GM19463 (cell line): ENCODE results near the gene SMIM30.
A peak's percentile ranks its signal among the peaks of the same experiment; 100 is the strongest.
"Not testable (repeated sequence)": the region's sequence is repeated elsewhere in the genome, so short reads cannot be mapped to it uniquely, and the experiment has no call there.

Experiments
- ATAC-seq: cut with Tn5 transposase; IDR thresholded peaks from one replicate; pipeline ENCODE4 v1.9.1; 2021; ENCODE audit warnings: mild to moderate bottlenecking, moderate library complexity; ENCODE audit not compliant: unreplicated experiment

The SMIM30 gene, protein sequence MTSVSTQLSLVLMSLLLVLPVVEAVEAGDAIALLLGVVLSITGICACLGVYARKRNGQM

DNA sequence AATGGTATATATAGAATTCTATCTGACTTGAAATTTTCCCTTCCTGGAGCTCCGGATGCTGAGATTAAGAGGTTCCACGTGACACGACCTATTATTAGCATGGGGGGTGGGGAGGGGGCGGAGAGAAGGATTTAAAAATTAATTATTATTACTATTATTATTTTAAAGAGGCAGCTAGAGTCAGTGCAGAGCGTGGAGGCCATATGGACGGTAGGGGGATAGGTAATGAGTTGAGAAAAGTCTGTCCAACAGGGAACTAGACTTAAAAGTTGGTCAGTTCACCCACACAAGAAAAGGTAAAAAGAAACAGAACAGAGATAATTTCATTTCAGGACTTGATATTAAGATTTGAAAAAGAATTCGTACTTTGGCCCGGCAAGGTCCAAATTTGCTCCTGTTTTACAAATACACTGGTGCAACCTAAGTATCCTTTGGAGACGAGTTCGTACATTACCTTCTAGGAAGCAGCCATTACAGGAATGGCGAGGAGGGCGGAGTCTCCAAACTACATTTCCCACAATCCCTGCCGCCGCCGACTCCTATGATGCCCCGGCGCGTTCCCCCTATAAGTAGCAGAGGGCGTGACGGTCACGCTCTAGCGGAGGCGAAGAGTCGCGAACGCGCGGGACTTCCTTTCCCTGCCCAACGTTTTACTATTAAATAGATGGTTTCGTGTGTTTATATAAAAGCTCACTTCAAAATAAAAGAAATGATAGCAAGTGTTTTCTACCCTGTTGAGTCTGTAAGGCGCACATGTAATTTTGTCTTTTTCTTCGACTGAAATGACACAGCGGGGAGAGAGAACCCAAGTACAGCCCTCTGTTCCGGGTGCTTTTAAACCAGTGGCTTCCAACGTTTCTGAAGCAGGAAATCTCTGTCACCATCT lies at the start of gene SMIM30:
TSS of gene SMIM30 (minus strand) at position 481 of the 886 bp plus-strand sequence. CDS start 976 bp downstream, outside the sequence.
- peak; percentile 99 for ATAC-seq

DNA sequence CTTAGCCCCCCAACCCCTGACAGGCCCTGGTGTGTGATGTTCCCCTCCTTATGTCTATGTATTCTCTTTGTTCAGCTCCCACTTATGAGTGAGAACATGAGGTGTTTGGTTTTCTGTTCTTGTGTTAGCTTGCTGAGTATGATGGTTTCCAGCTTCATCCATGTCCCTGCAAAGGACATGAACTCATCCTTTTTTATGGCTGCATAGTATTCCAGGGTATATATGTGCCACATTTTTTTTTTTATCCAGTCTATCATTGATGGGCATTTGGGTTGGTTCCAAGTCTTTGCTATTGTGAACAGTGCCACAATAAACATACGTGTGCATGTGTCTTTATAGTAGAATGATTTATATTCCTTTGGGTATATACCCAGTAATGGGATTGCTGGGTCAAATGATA lies 47.8 kb upstream of the SMIM30 start:
- not testable (repeated sequence) for ATAC-seq

DNA sequence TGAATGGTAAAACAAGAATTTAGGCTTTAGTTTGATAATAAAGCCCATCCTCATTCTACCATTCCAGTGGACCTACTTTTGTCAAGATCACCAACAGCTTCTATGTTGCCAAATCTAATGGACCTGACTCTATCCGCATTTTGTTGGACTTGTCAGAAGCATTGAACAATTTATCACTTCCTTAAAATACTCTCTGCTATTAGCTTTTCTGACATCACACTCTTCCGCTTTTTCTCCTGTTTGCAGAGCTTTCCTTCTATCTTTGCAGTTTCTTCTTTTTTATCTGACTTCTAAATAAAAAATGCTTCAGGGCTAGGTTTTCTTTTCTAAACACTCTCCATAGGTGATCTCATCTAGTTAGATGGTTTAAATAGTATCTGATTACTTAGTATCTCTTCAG lies 42.7 kb upstream of the SMIM30 start:
- no peak for ATAC-seq

DNA sequence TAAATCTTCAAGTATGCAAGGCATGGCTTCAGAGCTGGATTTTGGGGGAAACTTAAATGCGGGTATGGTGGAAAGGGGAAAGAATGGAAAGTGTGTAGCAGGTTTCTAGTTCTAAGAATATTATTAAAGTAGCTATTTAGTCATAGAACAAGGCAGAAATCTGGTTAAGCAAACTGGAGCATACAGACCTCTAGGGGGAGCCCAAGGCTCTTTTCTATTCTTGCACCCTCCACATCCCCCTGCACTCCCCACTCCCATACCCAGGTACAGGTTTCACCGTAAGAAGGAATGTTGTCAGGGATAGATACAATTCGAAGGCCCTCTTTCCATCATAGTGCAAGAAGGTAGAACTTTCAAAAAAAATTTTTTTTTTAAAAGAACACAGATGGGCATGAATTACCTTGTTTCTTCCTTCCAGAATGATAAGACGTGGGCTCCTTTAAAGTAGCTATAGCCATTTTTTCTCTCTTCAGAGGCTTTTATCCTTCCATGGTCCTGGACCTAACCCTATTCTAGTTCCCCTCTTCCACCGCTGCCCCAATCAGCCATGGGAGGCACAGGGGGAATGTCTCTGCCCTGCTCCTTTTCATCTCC lies 41.5 kb upstream of the SMIM30 start:
- ATAC-seq = peak; percentile 87

DNA sequence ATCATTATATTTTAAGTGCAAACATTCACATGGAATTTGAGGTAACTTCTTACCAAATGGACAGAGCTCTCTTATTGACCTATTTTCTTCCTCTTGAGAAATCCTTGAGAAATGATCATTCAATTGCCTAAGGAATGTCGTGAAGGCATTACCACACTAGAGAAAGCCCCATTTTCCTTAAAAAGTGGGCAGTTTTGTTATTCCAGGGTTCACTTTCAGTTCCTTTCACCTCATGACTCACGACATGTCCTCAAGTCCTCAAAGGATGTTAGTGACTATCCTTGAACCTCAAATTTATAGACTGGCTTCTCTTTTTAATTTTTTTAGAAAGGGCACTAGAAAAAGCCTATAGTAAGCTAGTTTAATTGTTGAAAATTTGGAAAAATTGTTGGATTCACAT lies 40.4 kb upstream of the SMIM30 start:
- no peak for ATAC-seq

DNA sequence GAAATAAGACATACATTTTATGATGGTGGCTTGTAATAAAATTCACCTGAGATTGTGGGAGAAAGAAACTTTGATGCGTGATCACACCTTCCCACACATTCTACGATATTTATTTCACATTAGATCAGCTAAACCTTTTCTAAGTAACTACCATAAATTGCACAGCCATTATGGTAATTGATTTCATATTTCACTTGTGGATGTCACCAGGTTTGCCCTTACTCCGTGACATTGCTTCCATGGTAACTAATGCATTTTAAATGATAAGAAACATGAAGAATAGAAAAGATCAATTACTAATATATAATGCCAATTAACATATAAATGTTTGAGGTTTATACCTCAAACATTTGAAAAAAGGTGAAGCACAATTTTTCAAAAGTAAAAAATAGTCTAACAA lies 35.8 kb upstream of the SMIM30 start:
- no peak for ATAC-seq

DNA sequence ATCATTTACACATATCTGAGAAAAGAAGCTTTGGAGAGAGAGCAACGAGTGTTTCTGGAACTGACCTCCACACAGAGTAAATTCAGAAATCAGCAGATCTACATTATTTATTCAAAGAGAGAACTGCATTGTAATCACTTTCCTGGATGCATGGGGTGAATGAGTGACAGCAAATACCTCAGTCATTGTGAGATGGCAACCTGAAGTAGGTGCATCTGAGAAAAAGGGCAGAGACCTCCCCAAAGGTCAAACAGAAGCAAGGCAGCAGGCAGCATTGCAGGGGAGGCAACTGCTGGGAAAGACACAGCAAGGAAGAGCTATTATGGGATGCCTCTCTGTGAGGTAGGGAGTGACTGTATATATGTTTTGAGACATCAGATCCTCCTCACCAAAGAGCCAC lies 26.5 kb upstream of the SMIM30 start:
- ATAC-seq = no peak

DNA sequence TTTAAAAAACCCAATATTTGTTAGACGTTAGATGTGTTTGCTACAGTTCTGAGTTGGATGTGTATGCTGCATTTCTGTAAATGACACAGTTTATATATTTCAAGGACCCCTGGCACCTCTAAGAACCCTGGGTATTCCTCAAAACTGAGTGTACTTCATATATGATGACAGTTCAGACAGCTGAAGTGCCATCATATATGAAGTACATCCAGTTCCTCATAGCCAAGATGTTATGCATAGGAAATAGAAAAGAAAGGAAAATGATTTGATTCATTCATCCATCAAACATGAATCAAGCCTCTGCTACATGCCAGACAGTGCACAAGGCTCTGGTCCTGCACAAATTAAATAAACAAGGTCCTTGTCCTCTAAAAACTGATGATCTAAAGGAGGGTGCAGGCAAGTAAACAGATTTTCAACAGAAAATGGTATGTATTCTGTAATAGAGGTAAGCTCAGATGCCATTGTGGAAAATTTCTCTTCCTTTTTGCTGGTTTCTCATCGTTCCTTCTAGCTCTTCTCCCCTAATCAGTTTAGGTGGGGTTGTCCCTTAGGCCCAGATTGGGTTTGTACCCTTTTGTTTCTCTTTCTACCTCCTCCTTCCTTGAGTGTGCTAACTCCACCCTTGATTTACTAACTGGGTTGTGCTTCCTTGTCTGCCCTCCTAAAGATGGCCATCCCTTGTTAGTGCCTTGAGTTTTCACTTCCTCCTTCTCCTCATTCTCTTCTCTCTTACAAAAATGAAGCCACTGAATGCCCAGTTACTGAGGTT lies 25.3 kb upstream of the SMIM30 start:
- no peak for ATAC-seq

DNA sequence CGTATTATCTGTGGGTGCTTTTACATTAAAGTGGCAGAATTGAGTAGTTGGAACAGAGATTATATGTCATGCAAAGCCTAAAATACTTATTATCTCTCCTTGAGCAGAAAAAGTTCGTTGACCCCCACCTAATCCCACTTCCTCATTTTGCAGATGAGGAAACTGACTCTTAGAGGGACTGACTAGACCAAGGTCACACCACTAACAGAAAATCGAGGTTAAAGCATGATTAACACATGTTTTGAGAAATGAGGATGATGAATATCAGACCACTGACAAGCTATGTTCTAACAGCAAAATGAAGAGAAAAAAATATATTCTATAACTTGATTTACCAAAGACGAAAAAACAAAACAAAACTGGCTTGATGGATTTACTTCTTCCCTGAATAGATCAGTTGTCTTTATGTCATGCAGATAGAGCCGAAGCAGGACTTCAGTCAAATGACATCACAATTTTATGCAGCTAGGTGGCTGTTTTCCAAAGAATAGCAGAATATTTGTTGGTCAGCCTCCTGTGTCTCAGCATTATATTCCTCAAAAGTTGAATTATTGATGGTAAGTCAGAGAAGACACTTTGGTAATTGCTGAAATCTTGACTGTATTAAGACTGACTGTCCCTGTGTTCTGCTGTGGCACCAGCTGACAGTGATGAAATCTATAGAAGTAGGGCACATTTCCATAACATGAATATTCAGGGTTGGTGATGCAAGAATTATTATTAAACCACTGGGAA lies 24.2 kb upstream of the SMIM30 start:
- ATAC-seq = peak; percentile 55

DNA sequence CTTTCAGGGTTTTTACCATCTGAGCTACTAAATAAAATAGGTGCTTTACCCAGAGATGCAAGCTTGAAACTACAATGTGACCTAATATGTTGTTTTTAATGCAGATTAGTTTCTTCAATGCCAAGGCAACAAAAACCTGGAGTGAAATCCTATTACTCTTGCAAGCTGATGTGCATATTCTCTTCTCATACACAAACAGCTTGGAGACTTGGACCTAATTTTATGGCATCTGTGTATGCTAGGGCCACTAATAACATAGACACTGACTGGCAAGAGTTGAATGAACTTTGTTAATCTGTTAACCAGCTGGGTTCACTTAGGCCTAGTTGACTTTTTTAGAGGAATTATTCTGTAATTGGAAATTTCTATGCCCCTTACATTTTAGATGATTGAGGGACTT lies 23.4 kb upstream of the SMIM30 start:
- ATAC-seq = no peak

DNA sequence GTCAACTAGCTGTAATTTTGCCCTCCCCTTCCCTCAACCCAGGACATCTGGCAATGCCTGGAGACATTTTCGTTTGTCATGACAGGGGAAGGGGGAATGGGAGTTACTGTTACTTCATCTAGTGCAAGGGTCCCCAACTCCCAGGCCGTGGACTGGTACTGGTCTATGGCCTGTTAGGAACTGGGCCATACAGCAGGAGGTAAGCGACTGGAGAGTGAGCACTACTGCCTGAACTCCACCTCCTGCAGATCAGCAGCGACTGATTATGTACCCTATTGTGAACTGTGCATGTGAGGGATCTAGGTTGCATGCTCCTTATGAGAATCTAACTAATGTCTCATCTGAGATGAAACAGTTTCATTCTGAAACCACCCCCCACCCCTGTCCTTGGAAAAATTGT lies 22.6 kb upstream of the SMIM30 start:
- ATAC-seq = no peak

DNA sequence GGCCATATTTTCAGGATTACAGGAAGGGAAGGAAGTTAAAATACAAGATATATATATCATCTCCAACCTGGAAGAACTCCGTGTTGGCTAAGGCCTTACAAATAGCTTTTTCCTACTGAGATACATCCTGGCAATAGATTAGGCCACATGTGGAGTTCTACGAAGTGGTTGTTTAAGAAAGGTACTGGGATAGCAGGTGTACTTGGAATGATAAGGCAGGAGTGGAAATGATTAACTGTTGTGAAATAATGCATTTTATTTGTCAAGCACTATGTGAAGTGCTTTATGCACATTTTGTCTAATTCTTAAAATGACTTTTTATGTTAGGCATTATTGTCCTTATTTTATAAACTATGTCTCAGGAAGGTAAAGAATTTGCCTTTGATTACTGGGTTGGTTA lies 18.9 kb upstream of the SMIM30 start:
- no peak for ATAC-seq

DNA sequence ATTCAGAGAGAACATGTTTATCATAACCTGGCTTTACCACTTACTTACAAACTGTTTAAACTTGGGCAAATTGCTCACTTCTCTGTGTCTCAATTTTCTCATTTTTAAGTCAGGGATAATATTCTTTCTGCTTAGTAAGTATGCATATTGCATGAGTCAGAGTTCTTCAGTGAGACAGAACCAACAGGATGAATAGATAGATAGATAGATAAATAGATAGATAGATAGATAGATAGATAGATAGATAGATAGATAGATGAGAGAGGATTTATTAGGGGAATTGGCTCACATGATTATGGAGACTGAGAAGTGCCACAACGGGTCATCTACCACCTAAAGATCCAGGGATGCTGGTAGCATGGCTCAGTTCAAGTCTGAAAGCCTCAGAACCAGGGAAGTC lies 15.7 kb upstream of the SMIM30 start:
- ATAC-seq = no peak

DNA sequence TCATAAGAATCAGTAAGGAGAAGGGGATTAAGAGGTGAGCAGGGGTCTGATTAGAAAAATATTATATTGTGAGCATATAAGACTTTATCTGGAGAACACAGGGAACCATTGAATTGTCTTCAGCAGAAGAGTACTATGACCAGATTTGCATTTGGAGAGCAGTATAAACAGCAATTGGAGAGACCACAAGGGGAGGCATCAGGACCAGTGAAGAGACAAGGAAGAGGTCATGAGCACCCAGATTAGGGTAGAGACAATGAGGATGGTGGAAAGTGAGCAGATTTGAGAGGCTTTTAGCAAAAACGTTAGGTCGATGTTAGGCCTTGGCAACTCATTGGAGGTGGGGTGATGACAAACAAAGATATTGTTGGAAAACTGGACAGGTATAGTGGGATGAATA lies 13.0 kb upstream of the SMIM30 start:
- ATAC-seq = no peak

DNA sequence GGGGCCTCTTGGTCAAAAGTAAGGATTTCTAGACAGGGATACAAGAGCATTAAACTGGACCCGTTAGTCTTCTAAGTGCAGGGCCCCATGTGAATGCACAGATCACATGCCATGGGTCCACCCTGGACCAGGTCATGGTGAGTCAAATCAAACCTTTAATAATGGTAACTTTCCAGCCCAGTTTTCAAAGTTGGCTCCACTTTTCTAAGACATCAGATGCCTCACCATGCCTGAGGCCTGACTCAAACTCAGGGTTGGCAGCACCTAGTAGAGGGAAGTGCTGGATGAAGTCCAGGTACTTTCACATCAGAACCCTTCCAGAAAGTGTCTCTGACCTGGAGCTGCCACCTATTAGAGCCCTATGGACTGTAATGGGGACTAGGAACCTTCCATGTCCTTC lies 9.7 kb upstream of the SMIM30 start:
- no peak for ATAC-seq

DNA sequence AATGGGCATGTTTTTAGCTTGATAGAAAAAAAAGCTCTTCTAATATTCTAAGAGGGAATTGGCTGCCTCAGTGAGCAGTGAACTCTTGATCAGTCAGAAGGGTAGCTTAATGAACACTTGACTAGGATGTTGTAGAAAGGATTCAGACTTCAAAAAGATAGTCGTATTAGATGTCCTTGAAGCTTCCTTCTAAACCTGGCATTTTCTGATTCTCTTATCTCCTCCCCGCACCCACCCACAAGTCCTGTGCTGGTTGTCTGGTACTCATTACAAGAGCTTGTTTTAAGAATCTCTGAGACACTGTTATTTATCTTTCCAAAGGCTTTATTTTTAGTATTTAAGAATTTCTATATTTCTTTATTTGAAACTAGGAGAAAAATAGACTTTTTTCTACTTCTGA lies 7.4 kb upstream of the SMIM30 start:
- no peak for ATAC-seq

DNA sequence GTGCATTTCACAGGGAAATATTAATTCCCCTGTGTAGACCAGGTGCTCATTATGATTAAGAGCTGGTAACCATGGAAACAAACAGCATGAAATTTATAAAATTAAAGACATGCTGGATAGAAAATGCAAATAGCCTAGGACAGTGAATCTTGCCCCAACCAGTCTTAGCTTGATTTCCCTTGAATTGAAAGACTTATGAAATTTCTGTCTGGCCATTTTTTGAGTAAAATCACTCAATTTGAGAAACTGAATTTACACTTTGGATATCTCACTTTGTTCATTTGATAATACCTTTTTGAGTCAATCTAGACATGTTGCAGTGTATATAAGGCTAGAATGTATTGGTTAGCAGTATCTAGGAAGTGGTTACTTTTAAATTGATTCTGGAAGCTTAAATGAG lies 4.4 kb upstream of the SMIM30 start:
- ATAC-seq = no peak

DNA sequence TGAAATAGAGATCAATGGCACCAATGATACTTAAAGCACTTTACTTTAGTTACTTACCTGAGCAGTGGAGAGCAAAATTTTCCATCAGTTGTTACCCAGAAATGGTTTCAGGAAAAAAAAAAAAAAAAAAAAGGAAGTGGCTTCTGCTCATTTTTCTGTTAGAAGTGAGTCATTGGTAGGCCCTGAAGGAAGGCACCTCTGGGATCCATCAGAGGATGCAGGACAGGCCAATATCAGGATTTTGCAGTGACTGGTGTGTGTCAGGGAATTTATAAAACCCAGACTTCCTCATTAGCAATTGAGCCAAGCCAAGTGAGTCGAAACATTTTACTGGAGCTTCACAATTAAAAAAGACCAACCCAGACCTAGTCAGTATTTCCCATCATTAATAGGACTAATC lies 2.3 kb upstream of the SMIM30 start:
- no peak for ATAC-seq

DNA sequence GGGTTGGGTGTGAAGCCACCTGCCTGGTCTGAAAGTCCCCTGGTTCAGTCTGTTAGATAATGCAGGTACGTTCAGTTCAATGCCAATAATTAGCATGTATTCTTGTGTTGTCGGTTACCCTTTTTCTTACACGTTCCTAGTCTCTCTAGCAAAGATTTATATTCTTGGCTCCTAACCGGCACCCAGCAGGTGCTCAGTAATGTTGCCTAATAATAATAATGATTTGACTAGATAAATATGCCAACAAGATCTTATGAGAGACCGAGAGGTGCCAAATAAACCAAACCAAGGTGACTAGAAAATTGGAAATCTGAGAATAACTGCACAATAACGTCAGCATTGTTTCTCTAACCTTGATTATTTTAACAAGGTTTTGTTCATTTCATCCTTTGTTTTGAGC lies 1.1 kb upstream of the SMIM30 start:
- no peak for ATAC-seq

DNA sequence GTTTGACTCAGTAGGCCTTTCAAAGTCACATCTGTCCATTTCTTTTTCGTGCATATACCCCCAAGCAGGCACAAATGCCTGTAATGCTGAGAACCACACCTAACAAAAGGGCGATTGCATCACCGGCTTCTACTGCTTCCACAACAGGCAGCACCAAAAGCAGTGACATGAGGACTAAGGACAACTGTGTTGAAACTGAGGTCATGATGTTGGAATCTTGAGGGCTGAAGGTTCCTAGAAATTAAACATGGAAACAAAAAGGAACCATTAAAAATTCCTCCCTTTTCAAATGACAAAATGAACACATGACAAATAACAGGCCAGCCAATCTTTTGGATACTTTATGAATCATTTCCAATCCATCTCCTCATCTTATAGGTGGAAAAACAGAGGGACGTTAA lies 980 bp downstream of the SMIM30 start:
- ATAC-seq = not testable (repeated sequence)

DNA sequence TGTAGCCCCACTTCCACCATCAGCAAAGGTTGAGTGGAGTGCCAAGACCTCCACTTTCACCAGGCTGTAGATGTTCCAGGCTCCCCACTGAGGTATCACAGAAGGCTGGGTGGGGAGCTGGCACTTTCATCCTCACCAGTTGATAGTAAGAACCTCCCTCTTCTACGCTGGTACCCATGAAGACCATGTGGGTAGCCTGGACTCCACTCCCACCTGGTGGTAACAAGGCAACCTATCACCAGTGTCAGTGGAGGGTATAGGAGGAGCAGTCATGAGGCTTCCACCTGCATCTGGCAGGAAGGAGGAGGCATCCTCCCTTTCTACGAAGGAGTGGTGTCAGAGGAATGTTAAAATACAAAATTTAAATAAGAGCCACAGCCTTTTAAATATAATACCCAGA lies 4.4 kb downstream of the SMIM30 start:
- peak; percentile 22 for ATAC-seq
